HG02588 (cell line): Measurements from ENCODE around the gene UBE2E3.

Experiments
- ATAC-seq: cut with Tn5 transposase; IDR thresholded peaks from one replicate; pipeline ENCODE4 v1.9.1; 2021; ENCODE audit warnings: mild to moderate bottlenecking, moderate library complexity; ENCODE audit not compliant: unreplicated experiment

Gene UBE2E3

DNA sequence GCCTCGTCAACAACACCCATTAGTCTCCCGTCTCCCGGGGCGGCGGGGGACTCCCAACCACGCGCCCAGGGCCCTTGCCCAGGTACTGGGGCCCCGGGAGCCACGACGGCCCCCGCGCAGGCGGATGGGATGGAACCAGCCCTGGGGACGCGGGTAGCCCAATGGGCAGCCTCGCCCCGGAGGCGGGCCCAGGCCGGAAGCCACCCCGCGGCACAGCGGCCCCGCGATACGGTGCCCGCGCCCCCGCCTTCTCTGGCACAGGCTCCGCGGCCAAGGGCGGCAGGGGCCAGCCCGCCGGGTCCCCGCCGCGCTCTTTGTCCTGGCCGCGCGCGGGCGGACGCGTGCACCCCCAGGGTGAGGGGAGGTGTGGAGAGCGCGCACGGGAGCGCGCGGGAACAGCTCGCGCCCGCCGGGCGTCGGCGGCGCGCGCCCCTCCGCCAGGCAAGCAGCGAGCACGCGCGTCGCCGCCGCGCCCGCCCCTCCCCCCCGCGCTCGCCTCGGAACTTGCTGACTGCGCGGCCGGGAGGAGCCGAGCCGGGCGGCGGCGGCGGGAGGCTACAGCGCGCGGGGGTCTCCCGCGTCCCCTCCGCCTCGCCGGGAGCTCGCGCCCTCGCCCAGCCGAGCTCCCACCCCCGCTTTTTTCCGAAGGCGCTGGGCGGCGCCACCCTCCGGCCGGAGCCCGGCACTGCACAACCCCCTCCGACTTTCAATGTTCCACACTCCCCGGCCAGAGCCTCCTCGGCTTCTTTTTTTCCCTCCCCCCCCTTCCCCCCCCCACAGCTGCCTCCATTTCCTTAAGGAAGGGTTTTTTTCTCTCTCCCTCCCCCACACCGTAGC, at the start of gene UBE2E3:
TSS of gene UBE2E3 (plus strand) at position 500 of the 837 bp plus-strand sequence. CDS start 1,438 bp downstream, outside the sequence.
- peak; percentile 76 for ATAC-seq

DNA sequence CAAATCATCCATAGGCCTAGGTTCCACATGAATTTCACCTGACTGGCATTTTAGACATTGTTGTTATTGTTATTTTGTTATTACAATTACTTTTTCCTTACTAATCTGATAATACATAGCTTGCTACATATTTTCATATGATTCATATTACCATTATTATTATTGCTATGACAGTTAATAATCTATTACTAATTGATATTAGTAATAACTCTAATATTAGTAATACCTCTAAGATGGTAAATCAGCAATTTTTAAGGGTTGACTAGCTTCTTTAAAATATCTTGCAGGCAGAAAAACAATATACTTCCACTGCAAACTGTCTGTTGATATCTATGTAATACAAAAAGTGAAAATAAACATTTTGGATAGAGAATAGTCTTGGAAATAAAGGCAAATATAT, 48.6 kb upstream of the UBE2E3 start:
- ATAC-seq = no peak

DNA sequence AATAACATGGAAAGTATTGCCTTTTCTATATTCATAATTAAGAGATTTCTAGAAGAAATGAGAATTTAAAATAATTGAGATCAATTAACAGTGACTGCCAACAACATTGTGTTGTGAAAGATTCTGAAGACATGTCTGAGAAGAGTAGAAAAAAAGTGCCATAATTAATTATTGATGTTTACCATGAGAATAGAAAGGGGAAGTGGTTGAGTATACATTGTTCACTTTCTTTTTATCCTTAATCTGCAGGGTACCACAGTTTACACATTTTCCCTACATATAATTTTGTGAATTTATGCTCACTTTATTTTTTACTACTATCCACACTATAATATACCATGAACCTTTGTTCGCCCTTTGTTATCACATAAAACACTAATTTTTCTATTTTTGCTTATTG, 47.1 kb upstream of the UBE2E3 start:
- no peak for ATAC-seq

DNA sequence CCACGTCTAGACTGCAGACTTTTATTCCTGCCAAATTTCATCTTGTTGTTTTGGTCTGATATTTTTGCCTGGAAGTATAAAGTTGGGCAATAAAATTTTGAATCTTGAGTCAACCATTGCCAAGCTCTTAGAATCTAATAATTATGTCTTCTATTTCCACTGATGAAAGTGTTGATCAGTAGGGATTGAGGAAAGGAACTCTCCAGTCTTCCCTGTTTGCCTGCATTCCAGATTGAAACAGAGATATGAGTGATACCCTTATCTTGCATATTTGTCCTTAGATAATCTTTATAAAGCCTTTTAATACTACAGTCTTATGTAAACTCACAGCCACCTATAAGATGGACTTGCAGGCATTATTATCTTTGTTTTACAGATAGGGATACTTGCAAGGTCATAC, 45.5 kb upstream of the UBE2E3 start:
- ATAC-seq = no peak

DNA sequence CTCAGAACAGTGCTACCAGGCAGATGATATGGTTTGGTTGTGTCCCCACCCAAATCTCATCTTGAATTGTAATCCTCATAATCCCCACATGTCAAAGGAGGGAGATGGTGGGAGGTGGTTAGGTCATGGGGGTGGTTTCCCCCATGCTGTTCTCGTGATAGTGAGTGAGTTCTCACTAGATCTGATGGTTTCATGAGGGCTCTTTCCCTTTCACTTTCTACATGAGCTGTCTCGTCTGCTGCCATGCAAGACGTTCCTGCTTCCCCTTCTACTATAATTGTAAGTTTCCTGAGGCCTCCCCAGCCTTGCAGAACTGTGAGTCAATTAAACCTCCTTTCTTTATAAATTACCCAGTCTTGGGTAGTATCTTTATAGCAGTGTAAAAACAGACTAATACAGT, 42.9 kb upstream of the UBE2E3 start:
- peak; percentile 72 for ATAC-seq

DNA sequence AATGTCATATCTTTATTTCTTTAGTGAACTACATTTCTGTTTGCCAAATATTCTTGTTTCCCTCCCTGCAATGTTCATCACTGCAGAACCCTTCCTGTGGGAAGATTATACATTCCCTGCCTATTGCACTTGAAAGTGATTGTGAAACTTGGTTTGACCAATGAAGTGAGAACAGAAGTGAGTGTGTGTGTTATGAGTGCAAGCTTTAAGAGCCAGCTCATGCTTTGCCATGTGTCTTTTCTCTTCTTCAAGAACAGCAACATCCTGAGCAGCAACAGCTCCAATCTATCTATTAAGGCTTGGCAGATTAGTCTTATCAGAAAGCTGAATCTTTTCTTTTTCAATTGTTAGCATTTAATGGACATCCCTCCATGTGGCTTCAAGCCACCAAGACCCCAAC, 42.0 kb upstream of the UBE2E3 start:
- peak; percentile 55 for ATAC-seq

DNA sequence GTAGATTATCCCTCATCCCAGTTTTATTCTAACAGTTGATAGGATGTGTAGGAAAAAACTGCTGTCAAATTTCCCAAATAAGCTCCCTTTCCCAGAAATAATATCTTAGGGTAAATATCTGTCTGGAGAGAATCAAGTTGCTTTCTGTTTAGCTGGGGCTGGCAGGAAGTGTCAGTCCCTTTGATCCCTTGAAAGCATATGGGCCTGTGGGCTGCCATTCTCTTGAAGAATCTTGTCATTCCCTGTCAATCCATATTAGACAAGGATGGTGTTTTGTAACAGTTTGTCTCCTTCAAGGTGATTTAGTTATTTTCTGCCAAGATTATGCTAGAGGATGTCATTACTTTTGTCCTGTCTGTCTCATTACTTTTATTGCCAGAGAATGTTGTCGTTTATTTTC, 37.1 kb upstream of the UBE2E3 start:
- ATAC-seq = no peak

DNA sequence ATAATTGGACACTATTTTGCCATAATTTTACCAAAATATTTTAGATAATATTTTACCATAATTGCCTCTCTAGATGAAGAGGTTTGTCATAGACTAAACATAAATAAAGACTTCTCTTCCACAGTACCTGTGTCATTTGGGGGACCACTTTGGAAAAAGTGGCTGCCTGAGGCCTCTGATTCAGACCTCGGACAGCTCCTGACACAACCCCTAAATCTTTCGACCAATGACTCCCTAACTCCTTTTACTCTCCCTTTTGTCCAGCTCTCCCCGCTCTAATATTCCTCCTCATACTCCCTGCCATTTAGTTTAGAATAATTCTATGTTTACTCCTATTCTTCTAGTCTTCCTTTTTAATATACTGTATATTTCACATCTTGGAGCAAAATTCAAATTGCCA, 36.0 kb upstream of the UBE2E3 start:
- ATAC-seq = no peak

DNA sequence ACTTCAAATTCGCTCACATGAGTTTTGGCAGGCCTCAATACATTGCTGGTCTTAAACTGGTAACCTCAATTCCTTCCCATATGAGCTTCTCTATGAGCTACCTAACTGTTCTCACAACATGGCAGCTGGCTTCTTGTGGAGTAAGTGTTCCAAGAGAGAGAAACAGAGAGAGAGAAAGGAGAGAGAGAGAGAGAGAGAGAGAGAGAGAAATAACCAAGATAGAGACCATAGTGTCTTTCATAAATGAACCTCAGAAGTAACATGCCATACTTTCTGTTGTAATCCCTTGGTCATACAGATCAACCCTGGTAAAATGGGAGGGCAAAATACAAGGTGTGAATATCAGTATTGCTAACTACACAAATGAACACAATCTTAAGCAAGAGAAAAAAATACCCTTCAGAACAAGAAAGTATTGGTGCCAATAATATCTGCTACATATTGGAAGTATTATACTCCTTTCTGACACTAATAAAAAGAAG, 33.2 kb upstream of the UBE2E3 start:
- ATAC-seq = no peak

DNA sequence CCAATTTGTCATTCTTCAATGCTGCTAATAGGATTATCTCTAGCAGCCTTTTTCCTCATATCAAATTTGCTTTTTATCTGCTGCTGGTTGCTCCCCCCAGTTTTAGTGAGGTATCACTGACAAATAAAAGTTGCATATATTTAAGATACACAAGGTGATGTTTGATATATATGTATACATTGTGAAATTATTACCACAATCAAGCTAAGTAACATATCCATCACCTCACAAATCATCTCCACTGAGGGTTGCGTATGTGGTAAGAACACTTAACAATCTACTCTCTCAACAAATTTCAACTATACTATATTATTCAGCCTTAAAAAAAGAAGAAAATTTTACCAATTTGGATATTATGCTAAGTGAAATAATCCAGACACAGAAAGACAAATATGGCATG, 30.5 kb upstream of the UBE2E3 start:
- no peak for ATAC-seq

DNA sequence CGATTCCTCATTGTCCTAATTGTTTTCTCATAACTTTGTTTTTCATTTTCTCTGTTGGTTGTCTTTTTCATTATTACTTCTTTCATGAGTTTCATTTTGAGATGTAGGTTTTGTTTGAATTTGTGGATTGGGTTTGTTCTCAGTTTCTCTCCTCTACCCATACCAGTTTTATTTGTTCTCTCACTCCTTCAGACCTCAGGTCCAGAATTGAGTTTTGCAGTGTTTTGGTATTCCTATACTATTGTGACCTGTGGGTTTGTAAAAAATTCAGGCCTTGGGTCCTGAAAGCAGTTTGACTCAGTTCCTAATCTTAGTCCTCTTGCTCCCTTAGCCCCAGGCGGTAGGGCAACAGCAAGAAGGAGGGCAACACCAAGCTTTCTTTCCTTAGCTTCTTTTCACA, 28.3 kb upstream of the UBE2E3 start:
- peak; percentile 58 for ATAC-seq

DNA sequence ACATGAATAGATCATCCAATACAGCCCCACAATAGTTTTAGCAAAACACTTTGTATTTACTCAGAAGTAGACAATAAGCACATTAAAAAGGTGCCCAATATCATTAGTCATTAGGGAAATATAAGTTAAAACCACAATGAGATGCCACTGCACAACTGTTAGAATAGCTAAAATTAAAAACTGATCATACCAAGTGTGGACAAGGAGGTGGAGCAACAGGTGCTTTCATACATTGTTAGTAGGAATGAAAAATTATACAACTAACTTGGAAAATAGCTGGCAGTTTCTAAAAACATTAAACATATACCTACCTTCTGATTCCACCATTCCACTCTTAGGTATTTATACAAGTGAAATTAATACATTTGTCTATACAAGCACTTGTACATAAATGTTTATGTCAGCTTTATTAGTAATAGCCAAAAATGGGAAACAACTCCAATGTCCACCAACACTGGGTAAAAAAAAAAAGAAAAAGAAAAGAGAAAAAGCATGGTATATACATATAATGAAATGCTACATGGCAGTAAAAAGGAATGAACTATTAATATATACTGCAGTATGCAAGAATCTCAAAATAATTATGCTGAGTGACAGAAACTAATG, 27.6 kb upstream of the UBE2E3 start:
- ATAC-seq = no peak

DNA sequence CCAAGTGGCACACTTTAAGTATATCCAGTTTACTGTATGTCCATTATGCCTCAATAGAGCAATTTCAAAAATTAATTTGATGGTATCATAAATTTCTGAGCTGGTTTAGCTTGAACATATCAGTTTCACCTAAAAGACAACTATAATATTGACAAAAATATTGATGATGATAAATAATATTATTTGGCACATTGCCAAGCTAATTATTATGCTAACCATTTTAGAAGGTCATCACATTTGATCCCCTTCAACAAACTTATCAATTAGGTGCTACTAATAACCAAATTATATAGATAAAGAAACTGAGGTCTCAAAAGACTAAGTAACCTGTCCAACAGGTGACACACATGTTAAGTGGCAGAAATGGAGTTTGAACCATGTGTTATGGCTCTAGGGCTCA, 26.9 kb upstream of the UBE2E3 start:
- no peak for ATAC-seq

DNA sequence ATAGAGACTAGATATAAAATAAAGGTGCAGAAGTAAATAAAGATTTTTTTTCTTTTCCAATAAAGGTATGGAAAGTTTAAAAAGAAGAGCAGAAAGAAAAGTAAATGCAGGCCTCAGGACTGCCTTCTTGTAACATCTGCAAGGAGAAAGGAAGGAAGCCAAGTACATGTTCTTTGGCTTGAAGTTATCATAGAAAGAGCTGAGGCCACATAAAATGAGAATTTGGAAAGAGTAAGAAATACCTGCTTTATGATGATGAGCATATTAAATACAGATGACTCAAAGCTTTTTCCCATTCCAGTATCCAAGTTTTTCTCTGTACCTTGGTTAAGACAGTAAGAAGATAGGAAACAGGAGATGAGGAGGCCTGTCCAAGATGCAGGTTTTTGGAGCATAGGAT, 25.3 kb upstream of the UBE2E3 start:
- ATAC-seq = no peak

DNA sequence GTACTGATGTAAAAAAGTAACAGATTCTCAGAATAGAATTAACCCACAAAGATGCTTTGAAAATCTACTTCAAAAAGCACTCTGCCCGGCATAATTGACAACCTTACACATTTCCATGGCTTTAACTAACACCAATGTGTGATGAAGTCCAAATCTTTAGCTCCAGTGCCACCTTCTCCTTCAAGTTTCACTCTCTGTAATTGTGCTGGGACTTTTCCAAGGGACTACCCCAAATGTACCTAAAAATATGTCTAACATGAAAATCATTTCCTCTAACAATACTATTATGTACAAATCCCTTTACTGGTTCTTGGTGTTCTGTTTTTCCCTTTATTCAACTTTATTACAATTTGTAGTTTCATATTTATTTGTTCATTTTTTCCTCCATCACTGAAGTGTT, 20.6 kb upstream of the UBE2E3 start:
- ATAC-seq = peak; percentile 45

DNA sequence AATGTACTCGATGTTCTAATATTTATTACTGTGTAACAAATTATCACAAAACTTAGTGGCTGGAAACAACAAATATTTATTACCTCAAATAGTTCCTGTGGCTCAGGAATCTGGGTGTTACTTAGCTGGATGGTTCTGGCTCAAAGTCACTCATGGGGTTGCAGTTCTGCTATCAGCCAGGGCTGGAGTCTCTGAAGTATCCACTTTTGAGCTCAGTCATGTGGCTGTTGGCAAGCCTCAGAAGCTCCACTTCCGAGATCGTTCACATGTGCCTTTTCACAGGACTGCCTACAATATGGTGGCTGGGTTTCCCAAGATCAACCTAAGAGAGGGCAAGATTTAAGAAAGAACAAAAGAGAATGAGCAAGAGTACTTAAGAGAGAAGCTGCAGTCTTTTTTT, 19.4 kb upstream of the UBE2E3 start:
- ATAC-seq = no peak

DNA sequence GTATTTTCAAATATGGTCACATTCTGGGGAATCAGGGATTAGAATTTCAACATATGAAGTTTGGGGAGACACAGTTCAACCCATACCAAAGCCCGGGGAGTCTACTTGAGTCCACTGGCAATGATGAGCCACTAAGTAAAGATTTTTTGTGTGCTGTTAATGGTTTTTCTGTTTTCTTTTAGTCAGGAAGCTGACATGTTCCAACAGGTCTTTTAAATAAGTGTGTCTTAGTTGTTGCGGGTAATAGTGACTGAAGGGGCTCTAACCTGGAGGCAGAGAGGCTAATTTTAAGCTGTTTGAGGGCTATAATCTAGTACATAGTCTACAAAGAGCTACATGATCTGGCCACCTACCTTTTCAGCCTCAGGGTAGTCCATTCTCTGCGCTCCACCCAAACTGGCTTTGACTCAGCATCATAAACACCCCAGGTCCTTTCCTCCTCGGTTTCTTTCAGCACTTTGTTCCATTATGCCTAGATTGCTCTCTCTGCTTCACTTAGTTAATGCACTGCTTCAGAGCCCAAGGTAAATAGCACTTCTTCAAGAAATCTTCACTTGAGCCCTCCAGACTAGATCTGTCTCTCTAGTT, 17.6 kb upstream of the UBE2E3 start:
- ATAC-seq = no peak

DNA sequence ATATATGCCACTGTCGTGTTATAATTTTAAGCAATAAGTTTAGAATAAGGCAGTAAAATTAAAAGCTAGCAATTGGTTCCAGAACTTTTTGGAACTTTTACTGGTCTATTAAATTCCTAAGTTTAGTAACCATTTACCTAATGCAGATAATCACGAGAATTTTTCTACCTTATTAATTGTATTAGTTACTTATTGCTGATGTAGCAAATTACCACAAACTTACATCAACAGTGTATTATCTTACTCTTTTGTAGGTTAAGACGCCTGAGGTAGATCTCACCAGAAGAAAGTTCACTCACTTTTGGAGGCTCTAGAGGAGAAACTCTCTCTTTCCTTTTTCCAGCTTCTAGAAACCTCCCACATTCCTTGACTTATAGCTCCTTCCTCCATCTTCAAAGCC, 14.0 kb upstream of the UBE2E3 start:
- no peak for ATAC-seq

DNA sequence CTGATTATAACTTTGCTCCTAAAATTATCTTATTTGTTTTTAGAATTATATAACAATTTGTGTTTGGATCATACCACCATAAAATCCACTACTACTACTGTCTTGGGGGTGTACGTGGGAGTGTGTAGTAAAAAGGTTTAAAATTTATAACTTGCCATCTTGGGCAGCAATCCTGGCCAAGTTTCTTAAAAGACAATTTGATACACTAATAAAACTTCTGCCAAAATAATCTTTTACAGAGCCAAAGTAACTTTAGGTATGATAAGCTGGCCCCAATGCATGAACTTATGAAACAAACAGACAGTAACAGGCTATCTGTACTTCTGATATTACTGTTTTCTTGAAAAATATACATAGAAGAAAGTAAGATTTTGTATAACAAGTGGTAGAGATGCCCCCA, 11.3 kb upstream of the UBE2E3 start:
- ATAC-seq = no peak

DNA sequence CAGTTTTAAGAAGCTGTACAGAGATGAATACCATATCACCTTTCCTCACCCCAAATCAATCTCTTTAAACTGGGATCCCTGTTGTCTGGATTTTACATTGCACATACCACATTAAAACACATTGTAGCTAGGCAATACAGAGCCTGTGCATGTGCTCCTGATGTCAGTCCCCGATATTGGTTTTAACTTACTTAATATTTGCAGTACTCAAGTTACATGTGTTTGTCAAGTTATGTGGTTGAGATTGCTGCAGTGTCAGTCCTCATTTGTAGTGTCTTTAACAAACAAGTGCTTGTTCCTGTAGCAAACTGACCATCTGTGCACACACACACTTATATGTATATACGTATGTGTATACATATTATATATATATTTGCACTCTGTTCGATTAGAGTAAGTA, 10.4 kb upstream of the UBE2E3 start:
- no peak for ATAC-seq

DNA sequence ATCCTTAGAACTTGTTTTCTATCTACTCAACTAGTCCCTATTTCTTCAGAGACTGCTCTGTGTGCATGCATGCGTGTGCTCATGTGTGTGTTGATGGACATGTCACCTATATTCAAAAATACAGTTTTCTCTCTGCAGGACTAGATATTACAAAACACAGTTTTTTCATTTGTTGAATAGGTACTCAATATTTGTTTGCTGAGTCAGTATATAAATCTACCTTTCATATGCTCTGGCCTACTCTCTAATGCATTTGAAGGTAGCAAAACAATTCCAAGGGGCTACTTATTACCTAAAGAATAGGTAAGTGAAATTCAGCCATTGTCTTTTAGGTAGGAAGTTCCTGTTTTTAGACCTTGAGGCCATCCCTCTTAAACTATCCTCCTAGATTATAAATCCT, 8.6 kb upstream of the UBE2E3 start:
- ATAC-seq = no peak

DNA sequence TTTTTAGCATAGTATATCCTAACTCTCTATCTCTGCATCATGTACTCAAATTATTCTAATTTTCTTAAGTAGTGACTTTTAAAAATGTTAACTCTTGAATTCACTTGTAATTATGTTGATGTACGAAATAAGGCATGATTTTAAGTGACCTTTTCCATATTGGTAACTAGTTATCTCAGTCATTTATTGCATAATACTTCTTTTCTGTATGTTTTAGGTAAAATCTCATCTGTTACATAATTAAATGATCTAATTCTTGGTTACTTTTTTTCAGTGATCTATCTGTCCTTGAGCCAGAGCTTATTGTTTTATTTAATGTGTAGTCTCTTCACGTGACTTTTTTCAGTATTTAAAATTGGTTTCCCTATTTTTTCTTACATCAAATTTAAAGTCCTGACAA, 4.8 kb upstream of the UBE2E3 start:
- ATAC-seq = no peak
